ENCODE measurements around the gene SYT4.

Gene SYT4

DNA sequence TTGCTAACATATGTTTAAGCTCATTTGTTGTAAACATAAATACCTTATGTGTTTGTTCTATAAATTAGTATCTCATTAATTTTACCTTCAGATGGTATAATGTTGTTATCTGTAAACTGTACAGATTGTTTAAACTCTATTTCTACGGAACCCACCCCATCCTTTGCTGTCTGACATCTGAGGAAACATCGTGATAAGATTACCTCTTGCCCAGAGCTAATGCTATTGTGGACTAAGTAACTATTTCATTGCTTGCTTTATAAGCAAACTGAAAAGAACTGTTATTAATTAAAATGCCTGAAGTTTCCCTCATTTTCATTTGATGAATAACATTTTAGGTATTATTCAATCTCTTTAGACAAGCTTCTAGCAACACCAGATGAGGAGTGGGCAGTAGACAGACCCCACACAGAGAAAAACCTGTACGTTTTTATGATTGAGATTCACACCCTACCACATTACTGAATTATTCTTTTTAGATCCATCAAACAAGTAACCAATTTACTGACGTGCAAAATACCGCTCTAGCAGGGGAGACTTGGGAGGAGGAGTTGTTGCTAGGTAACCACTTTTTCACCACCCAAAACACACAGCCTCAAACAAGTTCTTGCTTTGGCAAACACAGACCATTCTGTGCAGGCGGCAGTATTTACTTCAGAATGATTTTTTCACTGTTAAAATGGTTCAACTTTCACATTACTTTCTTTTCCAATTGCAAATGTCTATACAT is 1.9 kb upstream of the SYT4 start:
- CTCF ChIA-PET: no interaction called here
- TF ChIP-seq ARNT (IDR thresholded peaks at IDR 0.05): no peak
- no peak for TF ChIP-seq ELF4 (IDR thresholded peaks at IDR 0.05)
- TF ChIP-seq L3MBTL2 (conservative IDR thresholded peaks at IDR 0.05): no peak
- TF ChIP-seq, protein P1, sequence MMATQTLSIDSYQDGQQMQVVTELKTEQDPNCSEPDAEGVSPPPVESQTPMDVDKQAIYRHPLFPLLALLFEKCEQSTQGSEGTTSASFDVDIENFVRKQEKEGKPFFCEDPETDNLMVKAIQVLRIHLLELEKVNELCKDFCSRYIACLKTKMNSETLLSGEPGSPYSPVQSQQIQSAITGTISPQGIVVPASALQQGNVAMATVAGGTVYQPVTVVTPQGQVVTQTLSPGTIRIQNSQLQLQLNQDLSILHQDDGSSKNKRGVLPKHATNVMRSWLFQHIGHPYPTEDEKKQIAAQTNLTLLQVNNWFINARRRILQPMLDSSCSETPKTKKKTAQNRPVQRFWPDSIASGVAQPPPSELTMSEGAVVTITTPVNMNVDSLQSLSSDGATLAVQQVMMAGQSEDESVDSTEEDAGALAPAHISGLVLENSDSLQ (IDR thresholded peaks at IDR 0.05): no peak
- no peak for TF ChIP-seq CTBP1 (IDR thresholded peaks at IDR 0.05; ENCODE audit: borderline replicate concordance)
- no peak for TF ChIP-seq LEF1 (IDR thresholded peaks at IDR 0.05; ENCODE audit: borderline replicate concordance)
- no peak for TF ChIP-seq NFRKB (IDR thresholded peaks at IDR 0.05)
- TF ChIP-seq FOXA1 (IDR thresholded peaks at IDR 0.05): no peak
- TF ChIP-seq FOXM1 (IDR thresholded peaks at IDR 0.05; ENCODE audit: borderline replicate concordance): no peak
- TF ChIP-seq SP1 (IDR thresholded peaks at IDR 0.05): no peak
- TF ChIP-seq TARDBP (IDR thresholded peaks at IDR 0.05): no peak
- TF ChIP-seq SUZ12 (IDR thresholded peaks at IDR 0.05): no peak
- TF ChIP-seq ZNF384 (IDR thresholded peaks at IDR 0.05): no peak
- no peak for TF ChIP-seq BHLHE40 (IDR thresholded peaks at IDR 0.05; ENCODE audit: borderline replicate concordance)
- no peak for TF ChIP-seq HDGF (IDR thresholded peaks at IDR 0.05; ENCODE audit: borderline replicate concordance)
- TF ChIP-seq FOXK2 (IDR thresholded peaks at IDR 0.05): no peak
- DNase-seq (ENCODE audit: extremely low spot score): peak; percentile 25
- POLR2A ChIA-PET: no interaction called here

DNA sequence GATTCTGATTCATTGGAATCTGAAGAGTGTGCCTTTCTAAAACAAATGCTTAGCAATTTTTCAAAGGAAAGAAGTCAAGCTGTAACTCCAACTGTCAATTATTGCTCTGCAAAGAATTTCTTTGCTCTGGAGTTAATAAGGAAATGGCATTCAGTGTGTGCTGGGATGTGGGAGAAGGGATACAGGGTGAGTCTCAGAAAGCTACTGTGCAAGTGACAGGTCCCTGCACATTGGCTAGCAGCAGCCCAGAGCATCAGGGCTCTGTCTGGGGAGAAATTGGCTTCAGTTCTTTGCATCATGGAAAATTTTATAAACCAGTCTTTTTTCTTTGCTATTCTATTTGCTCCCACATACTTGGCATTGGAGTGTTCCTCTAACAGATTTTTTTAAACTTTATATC is 1.1 kb upstream of the SYT4 start:
- POLR2A ChIA-PET: no interaction called here
- TF ChIP-seq BHLHE40 (IDR thresholded peaks at IDR 0.05; ENCODE audit: borderline replicate concordance) (no peak), NFRKB (IDR thresholded peaks at IDR 0.05) (no peak), L3MBTL2 (conservative IDR thresholded peaks at IDR 0.05) (no peak), FOXK2 (IDR thresholded peaks at IDR 0.05) (no peak), HDGF (IDR thresholded peaks at IDR 0.05; ENCODE audit: borderline replicate concordance) (no peak), FOXM1 (IDR thresholded peaks at IDR 0.05; ENCODE audit: borderline replicate concordance) (no peak), TARDBP (IDR thresholded peaks at IDR 0.05) (no peak), CTBP1 (IDR thresholded peaks at IDR 0.05; ENCODE audit: borderline replicate concordance) (no peak), SP1 (IDR thresholded peaks at IDR 0.05) (no peak), FOXA1 (IDR thresholded peaks at IDR 0.05) (no peak), ELF4 (IDR thresholded peaks at IDR 0.05) (no peak)
- TF ChIP-seq, protein P1 (IDR thresholded peaks at IDR 0.05): no peak
- no peak for DNase-seq (ENCODE audit: extremely low spot score)
- CTCF ChIA-PET: no interaction called here

DNA sequence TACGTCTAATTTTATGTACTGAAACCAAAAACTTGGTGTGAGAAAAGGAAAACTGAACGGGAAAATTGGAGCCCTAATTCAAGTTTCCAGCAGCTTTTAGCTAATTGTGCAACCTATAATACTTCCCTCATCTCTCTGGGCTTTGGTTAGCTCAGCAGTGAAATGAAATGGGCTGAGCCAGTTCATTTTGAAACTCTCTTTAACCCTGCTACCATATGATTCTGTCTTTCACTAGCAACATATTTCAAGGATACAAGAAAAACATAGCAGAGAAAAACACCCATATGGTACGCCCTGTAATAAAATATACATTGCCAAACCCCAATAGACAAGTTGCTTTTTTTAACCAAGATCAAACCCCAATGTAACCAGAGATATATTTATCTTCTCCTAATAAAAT is 799 bp downstream of the SYT4 start:
- TF ChIP-seq CTBP1 (IDR thresholded peaks at IDR 0.05; ENCODE audit: borderline replicate concordance) (no peak), ZNF384 (IDR thresholded peaks at IDR 0.05) (no peak), BHLHE40 (IDR thresholded peaks at IDR 0.05; ENCODE audit: borderline replicate concordance) (no peak), HDGF (IDR thresholded peaks at IDR 0.05; ENCODE audit: borderline replicate concordance) (no peak)
- TF ChIP-seq, protein P1 (IDR thresholded peaks at IDR 0.05): no peak
- CTCF ChIA-PET: interaction anchor here (1.1 kb wide), 1 partner anchor 680 kb away, joined by 3 read pairs; no protein-coding TSS in a partner anchor
- POLR2A ChIA-PET: no interaction called here
- no peak for DNase-seq (ENCODE audit: extremely low spot score)

DNA sequence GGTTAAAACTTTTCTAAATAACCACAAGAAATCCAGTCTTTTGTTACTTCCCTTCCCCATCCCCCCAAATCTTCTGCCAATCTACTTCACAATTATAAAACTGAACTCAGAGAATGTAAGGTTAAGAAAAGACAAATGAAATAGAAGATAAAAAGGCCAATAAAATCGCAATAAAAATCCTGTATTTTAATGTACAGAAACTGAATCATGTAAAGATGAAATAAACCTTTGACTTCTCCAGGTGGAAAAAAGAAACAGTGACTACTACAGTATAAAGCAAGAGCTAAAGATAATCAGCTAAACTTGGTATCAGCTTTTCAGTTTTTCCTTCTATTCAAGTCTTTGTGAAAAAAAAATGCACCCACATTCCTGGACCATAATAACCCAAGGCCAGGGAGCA is 1.7 kb downstream of the SYT4 start:
- ChIA-PET POLR2A (no interaction called here), CTCF (interaction anchor here (1.1 kb wide), 1 partner anchor 679 kb away, joined by 3 read pairs; no protein-coding TSS in a partner anchor)
- no peak for TF ChIP-seq LEF1 (IDR thresholded peaks at IDR 0.05; ENCODE audit: borderline replicate concordance)
- no peak for TF ChIP-seq BHLHE40 (IDR thresholded peaks at IDR 0.05; ENCODE audit: borderline replicate concordance)
- TF ChIP-seq CTBP1 (IDR thresholded peaks at IDR 0.05; ENCODE audit: borderline replicate concordance): no peak
- TF ChIP-seq FOXM1 (IDR thresholded peaks at IDR 0.05; ENCODE audit: borderline replicate concordance): no peak
- TF ChIP-seq ARNT (IDR thresholded peaks at IDR 0.05): no peak
- TF ChIP-seq L3MBTL2 (conservative IDR thresholded peaks at IDR 0.05): no peak
- no peak for TF ChIP-seq ZNF384 (IDR thresholded peaks at IDR 0.05)
- no peak for TF ChIP-seq ELF4 (IDR thresholded peaks at IDR 0.05)
- no peak for TF ChIP-seq TARDBP (IDR thresholded peaks at IDR 0.05)
- no peak for TF ChIP-seq SUZ12 (IDR thresholded peaks at IDR 0.05)
- TF ChIP-seq, protein P1 (IDR thresholded peaks at IDR 0.05): no peak
- no peak for TF ChIP-seq HDGF (IDR thresholded peaks at IDR 0.05; ENCODE audit: borderline replicate concordance)
- no peak for TF ChIP-seq SP1 (IDR thresholded peaks at IDR 0.05)
- no peak for TF ChIP-seq FOXK2 (IDR thresholded peaks at IDR 0.05)
- no peak for TF ChIP-seq NFRKB (IDR thresholded peaks at IDR 0.05)
- no peak for TF ChIP-seq FOXA1 (IDR thresholded peaks at IDR 0.05)
- no peak for DNase-seq (ENCODE audit: extremely low spot score)

DNA sequence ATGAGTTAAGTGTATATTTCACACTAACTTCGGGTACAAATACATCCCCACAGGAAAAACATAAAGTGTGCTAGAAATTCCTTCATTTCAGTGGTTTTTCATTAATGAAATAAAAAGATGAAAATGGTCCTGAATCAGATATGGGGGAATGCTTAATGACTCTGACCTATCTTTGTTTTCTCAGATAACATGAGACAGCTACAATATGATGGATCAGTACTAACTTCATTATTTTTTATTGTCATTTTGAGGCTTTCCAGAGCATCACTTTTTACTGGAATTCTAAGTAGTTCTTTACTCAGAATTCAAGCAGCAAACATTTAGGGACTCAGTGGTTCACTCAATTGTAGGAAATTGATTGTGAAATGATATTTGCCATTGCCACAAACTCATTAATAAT is 2.8 kb downstream of the SYT4 start:
- TF ChIP-seq BHLHE40 (IDR thresholded peaks at IDR 0.05; ENCODE audit: borderline replicate concordance) (no peak), ARNT (IDR thresholded peaks at IDR 0.05) (no peak), CTBP1 (IDR thresholded peaks at IDR 0.05; ENCODE audit: borderline replicate concordance) (no peak), FOXK2 (IDR thresholded peaks at IDR 0.05) (no peak), SUZ12 (IDR thresholded peaks at IDR 0.05) (no peak), FOXM1 (IDR thresholded peaks at IDR 0.05; ENCODE audit: borderline replicate concordance) (no peak), LEF1 (IDR thresholded peaks at IDR 0.05; ENCODE audit: borderline replicate concordance) (no peak), SP1 (IDR thresholded peaks at IDR 0.05) (no peak), NFRKB (IDR thresholded peaks at IDR 0.05) (no peak)
- TF ChIP-seq, protein P1 (IDR thresholded peaks at IDR 0.05): no peak
- ChIA-PET CTCF (no interaction called here), POLR2A (no interaction called here)
- DNase-seq (ENCODE audit: extremely low spot score): no peak

Measured in HEK293T (cell line).